HEK293T (cell line): ENCODE data around the gene SERPINE2.

Experiments
- BHLHE40 ChIP-seq: fragments of 450-650 bp; IDR thresholded peaks from 2 replicates; pipeline ENCODE4 v1.6.1; 2016; ENCODE audit warnings: mild to moderate bottlenecking, moderate library complexity, borderline replicate concordance
- ELF4 ChIP-seq: fragments of 450-650 bp; IDR thresholded peaks from 2 replicates; pipeline ENCODE4 v1.6.1; 2017; ENCODE audit warnings: antibody characterized with exemption
- FOXA1 ChIP-seq: fragments of 450-650 bp; IDR thresholded peaks from 2 replicates; pipeline ENCODE4 v1.6.1; 2016; ENCODE audit warnings: mild to moderate bottlenecking
- LEF1 ChIP-seq: fragments of 450-650 bp; IDR thresholded peaks from 2 replicates; pipeline ENCODE4 v1.6.1; 2017; ENCODE audit warnings: mild to moderate bottlenecking, borderline replicate concordance
- ZNF384 ChIP-seq: fragments of 450-650 bp; IDR thresholded peaks from 2 replicates; pipeline ENCODE4 v1.6.1; 2016

- TF ChIP-seq ZNF384 (no peak), BHLHE40 (no peak), LEF1 (no peak), ELF4 (no peak), FOXA1 (no peak)
These were observed 18.6 kb downstream of the SERPINE2 start for GRCh38 chr2:224020523-224020922.
